A549 treated with DMSO at 1 μM for 4 hours (cell line): ENCODE results near the gene NPIPA5. TPM values are rescaled to one million over a fixed set of nuclear protein-coding genes. Genes with fewer than 3 reads are reported as not detected.

ENCODE experiments used
- total RNA-seq: library from RNA; stranded (reverse); fragments of 200-300 nt; extraction: Qiagen RNA extraction; gene quantifications from 5 replicates; pipeline ENCODE4 v1.2.3, GENCODE V29; 2022; ENCODE audit warnings: low read depth

NPIPA5 gene
- 1.3 to 3.3 TPM (median 2.7 TPM) in 5 replicates for total RNA-seq

DNA sequence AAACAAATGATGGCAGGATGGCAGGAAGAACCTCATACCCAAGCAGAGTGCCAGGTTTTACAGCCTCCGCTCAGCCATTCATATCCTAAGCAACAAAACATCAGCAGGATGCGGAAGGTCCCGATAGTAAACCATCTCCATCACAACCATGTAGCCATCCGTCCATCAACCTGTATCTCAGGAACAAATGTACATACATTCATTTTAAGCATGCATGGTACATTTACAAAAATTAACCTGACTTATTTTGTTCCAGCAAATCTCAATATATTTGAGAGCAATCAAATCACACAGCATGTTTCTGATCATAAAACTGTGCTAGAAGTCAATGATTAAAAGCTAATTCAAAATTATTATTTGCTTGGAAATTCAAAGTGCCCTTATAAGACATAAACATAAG is at the start of gene NPIPA5:
Gene NPIPA5 (minus strand): TSS at position 101 of the 400 bp plus-strand sequence. CDS start 0 bp downstream, at position 101.

DNA sequence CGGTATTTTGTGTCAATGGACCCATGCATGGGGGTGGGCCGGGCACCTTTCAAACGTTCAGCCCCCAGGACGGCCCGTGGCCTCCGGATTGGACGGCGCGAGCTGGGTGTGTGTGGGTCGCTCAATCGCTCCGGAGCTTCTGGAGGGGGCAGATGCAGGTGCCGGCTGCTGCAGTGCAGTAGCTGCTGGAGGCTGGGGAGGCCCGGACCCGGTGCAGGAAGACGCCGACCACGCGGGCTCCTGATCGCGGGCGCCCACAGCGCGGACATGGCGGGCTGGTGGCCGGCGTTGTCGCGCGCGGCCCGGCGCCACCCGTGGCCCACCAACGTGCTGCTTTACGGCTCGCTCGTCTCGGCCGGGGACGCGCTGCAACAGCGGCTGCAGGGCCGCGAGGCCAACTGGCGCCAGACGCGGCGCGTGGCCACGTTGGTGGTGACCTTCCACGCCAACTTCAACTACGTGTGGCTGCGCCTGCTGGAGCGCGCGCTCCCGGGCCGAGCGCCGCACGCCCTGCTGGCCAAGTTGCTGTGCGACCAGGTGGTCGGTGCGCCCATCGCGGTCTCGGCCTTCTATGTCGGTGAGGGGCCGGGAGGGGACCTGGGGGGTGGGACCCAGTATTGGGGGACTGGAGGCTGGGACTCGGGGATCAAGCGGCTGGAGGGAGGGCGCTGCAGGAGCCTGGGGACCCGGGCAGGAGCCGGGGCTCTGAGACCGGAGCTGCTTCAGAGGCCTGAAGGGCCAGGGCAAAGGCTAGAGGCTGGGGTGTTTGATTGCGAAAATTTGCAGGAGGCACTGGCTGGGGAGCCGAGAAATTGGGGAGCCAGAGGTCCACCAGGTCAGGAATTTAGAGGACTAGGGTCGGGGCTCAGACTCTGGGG is 17.8 kb upstream of the NPIPA5 start, which contains the start of gene MPV17L:
Gene MPV17L (plus strand): TSS at position 124 of the 878 bp plus-strand sequence. CDS start 144 bp downstream, at position 268.

Other genes with a start within 250 kb of the NPIPA5 start
- gene MPV17L, start 17.5 kb upstream of the NPIPA5 start, total RNA-seq, result 4.1 to 5.7 TPM (median 4.5 TPM) in 5 replicates
- gene BMERB1, start 56.3 kb upstream of the NPIPA5 start, total RNA-seq, result 76.9 to 91.8 TPM (median 84.4 TPM) in 5 replicates